GM21786 (cell line): Measurements from ENCODE around the gene EMILIN1.
A peak's percentile ranks its signal among the peaks of the same experiment; 100 is the strongest.

Source experiments
- ATAC-seq: cut with Tn5 transposase; IDR thresholded peaks from one replicate; pipeline ENCODE4 v1.9.1; 2021; ENCODE audit not compliant: unreplicated experiment

The EMILIN1 gene

GRCh38 chr2:27078267-27079194 lies at the start of gene EMILIN1:
EMILIN1 (plus strand) TSS chr2:27078615; CDS start chr2:27079066, 451 bp downstream.
- ATAC-seq: no peak

GRCh38 chr2:27029051-27029450 lies 49.4 kb upstream of the EMILIN1 start:
- ATAC-seq: no peak

GRCh38 chr2:27032495-27033252 lies 45.7 kb upstream of the EMILIN1 start, which contains the start of gene TMEM214:
TMEM214 (plus strand) TSS chr2:27032965; CDS start chr2:27033016, 51 bp downstream.
- ATAC-seq: peak; percentile 93

GRCh38 chr2:27033253-27033852 lies 45.1 kb upstream of the EMILIN1 start:
- ATAC-seq: no peak

GRCh38 chr2:27038012-27038411 lies 40.4 kb upstream of the EMILIN1 start:
- no peak for ATAC-seq

- no peak for ATAC-seq
Observed at GRCh38 chr2:27038631-27039339, 39.6 kb upstream of the EMILIN1 start.

GRCh38 chr2:27039426-27039825 lies 39.0 kb upstream of the EMILIN1 start:
- ATAC-seq: no peak

GRCh38 chr2:27039871-27040270 lies 38.5 kb upstream of the EMILIN1 start:
- no peak for ATAC-seq

GRCh38 chr2:27040282-27040681 lies 38.1 kb upstream of the EMILIN1 start:
- ATAC-seq: no peak

GRCh38 chr2:27041752-27042151 lies 36.7 kb upstream of the EMILIN1 start:
- ATAC-seq: peak; percentile 27

- peak; percentile 86 for ATAC-seq
Observed at GRCh38 chr2:27042159-27042661, 36.2 kb upstream of the EMILIN1 start.

GRCh38 chr2:27042985-27043634 lies 35.3 kb upstream of the EMILIN1 start:
- no peak for ATAC-seq

- ATAC-seq: peak; percentile 18
Observed at GRCh38 chr2:27049422-27050280, 28.8 kb upstream of the EMILIN1 start.

GRCh38 chr2:27050281-27050995 lies 28.0 kb upstream of the EMILIN1 start:
- ATAC-seq: peak; percentile 36

- ATAC-seq: peak; percentile 67
Observed at GRCh38 chr2:27050996-27051901, 27.2 kb upstream of the EMILIN1 start, which contains the start of gene AGBL5. AGBL5 (plus strand) TSS chr2:27051668; CDS start chr2:27052959, 1,291 bp downstream.

- ATAC-seq: no peak
Observed at GRCh38 chr2:27051902-27052645, 26.3 kb upstream of the EMILIN1 start.

GRCh38 chr2:27053321-27053720 lies 25.1 kb upstream of the EMILIN1 start:
- ATAC-seq: no peak
